Sigmoid colon (tissue), 4 donors: ENCODE data around the gene PRAC1.

Source experiments
- POLR2A ChIP-seq, 2 donors: fragments of 450-650 bp; IDR thresholded peaks; one replicate each; pipeline ENCODE4 v1.6.1; 2016; ENCODE audit warnings: antibody characterized with exemption in 2 of 2, mild to moderate bottlenecking in 2 of 2, moderate library complexity in 2 of 2
- POLR2AphosphoS5 ChIP-seq, 4 donors: sonication (generic); formaldehyde crosslinking; IDR thresholded peaks; one replicate each; pipeline ENCODE4 v1.6.1; 2017; ENCODE audit warnings: antibody characterized with exemption in 4 of 4
- TF ChIP-seq, protein P1 (sequence below), 4 experiments: fragments of 450-650 bp in 3 of 4; fragments of 200-600 bp in 1 of 4; IDR thresholded peaks; one replicate each; pipeline ENCODE4 v1.5.1; 2016 to 2019; ENCODE audit warnings: antibody characterized with exemption in 4 of 4, mild to moderate bottlenecking in 3 of 4, moderate library complexity in 2 of 4

DNA sequence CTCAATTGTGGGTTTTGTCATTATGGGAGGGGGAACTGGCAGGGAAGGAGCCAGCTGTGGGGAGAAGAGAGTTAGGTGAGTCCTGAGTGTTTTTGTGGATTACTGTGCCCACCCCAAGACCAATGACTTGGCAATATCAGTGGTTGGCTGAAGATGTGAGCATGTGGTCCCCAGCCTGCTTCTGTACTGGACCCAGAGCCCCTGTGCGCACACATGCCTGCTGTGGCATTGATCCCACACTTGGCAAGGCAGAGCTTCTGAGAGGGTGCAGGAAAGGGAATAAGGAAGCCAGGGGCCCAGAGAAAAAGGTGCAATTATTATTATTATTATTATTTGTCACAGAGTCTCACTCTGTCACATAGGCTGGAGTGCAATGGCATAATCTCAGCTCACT lies 1.3 kb downstream of the PRAC1 start:
- TF ChIP-seq POLR2A (IDR thresholded peaks at IDR 0.05) (no peak), POLR2AphosphoS5 (IDR thresholded peaks at IDR 0.05) (no peak)
- TF ChIP-seq, protein P1, sequence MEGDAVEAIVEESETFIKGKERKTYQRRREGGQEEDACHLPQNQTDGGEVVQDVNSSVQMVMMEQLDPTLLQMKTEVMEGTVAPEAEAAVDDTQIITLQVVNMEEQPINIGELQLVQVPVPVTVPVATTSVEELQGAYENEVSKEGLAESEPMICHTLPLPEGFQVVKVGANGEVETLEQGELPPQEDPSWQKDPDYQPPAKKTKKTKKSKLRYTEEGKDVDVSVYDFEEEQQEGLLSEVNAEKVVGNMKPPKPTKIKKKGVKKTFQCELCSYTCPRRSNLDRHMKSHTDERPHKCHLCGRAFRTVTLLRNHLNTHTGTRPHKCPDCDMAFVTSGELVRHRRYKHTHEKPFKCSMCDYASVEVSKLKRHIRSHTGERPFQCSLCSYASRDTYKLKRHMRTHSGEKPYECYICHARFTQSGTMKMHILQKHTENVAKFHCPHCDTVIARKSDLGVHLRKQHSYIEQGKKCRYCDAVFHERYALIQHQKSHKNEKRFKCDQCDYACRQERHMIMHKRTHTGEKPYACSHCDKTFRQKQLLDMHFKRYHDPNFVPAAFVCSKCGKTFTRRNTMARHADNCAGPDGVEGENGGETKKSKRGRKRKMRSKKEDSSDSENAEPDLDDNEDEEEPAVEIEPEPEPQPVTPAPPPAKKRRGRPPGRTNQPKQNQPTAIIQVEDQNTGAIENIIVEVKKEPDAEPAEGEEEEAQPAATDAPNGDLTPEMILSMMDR (IDR thresholded peaks at IDR 0.05) = no peak
